ENCODE results near the gene MSH6.

Gene MSH6

GRCh38 chr2:47782671-47783485 lies at the start of gene MSH6:
Gene MSH6 (plus strand): TSS chr2:47783145. CDS start chr2:47783234, 89 bp downstream.
- TF ChIP-seq, protein P1, sequence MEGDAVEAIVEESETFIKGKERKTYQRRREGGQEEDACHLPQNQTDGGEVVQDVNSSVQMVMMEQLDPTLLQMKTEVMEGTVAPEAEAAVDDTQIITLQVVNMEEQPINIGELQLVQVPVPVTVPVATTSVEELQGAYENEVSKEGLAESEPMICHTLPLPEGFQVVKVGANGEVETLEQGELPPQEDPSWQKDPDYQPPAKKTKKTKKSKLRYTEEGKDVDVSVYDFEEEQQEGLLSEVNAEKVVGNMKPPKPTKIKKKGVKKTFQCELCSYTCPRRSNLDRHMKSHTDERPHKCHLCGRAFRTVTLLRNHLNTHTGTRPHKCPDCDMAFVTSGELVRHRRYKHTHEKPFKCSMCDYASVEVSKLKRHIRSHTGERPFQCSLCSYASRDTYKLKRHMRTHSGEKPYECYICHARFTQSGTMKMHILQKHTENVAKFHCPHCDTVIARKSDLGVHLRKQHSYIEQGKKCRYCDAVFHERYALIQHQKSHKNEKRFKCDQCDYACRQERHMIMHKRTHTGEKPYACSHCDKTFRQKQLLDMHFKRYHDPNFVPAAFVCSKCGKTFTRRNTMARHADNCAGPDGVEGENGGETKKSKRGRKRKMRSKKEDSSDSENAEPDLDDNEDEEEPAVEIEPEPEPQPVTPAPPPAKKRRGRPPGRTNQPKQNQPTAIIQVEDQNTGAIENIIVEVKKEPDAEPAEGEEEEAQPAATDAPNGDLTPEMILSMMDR (IDR thresholded peaks at IDR 0.05), result no peak

- TF ChIP-seq, protein P1 (IDR thresholded peaks at IDR 0.05), result no peak
Observed at GRCh38 chr2:47735136-47735869, 47.6 kb upstream of the MSH6 start.

DNA sequence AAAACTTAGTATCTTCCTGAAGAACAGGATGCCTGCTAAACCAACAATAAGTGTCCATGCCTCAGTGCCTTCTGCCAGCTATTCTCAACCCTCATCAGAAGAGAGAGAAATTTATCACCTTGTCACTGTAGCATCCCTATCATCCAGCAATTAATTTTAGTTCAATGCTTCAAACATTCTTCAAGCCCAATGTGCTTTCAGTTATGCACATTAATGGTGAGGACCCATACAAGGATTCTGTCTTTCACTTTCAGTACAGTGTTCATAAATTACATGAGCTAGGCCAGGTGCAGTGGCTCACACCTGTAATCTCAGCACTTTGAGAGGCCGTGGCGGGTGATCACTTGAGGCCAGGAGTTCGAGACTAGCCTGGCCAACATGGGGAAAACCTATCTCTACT lies 47.0 kb upstream of the MSH6 start:
- TF ChIP-seq, protein P1 (IDR thresholded peaks at IDR 0.05), result no peak

- TF ChIP-seq, protein P1 (IDR thresholded peaks at IDR 0.05), result no peak
Observed at GRCh38 chr2:47737191-47737975, 45.6 kb upstream of the MSH6 start.

- TF ChIP-seq, protein P1 (IDR thresholded peaks at IDR 0.05), result no peak
Observed at GRCh38 chr2:47738331-47738730, 44.6 kb upstream of the MSH6 start.

DNA sequence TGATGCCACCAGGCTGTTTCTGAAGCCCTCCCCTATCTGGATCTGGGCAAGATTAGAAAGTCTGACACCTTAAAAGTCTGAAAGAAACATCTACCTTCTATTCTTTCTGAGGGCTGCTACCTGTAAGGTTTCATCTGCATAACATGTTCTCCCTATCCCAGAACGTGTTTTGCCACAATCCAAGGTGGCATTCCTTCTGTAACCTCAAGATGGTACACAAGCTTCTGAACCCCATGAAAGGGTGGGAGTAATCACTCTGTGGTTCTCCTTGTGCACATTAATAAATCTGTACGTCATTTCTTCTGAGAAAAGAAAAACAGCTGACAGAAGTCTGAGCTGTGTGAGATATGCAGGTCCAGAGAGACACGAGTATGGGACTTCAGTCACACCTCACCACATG lies 41.8 kb upstream of the MSH6 start:
- TF ChIP-seq, protein P1 (IDR thresholded peaks at IDR 0.05), result no peak

DNA sequence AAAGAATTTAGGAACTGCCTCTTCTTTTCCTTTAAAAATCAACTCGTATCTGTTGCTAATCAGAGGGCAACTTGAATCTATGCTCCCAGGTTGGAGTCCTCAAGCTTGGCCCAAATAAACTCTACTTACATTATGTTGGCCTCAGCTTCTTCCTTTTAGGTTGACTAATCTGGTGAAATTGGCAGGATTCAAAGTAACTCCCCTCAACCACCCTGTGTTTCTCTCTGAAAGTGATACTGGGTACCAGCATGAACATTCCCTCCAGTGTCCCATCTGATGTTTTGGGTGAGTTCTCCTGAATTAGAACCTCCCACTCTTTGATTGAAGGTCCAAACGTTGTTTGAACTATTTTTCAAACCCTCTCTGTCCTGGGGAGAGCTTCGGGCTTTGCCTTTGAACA lies 41.3 kb upstream of the MSH6 start:
- TF ChIP-seq, protein P1 (IDR thresholded peaks at IDR 0.05), result no peak
